CD4-positive, alpha-beta T cell (primary cell): ENCODE measurements around the gene RIMS3. TPM values are rescaled to one million over a fixed set of nuclear protein-coding genes. Genes with fewer than 3 reads are reported as not detected.

Experiments used
- ATAC-seq: fragments of 200-7000 bp; cut with Tn5 transposase; one replicate; pipeline ENCODE4 v1.10.0; 2022; ENCODE audit warnings: mild to moderate bottlenecking; ENCODE audit not compliant: poor library complexity
- CTCF ChIA-PET: fragments of 350-600 bp; sonication (Branson Sonifier 250); formaldehyde crosslinking; loops from one replicate; lab custom pipeline; 2021; ENCODE audit warnings: antibody characterized with exemption, inconsistent platforms; lab: Charles Lee
- POLR2A ChIA-PET: fragments of 350-600 bp; sonication (Branson Sonifier 250); formaldehyde crosslinking; loops from one replicate; lab custom pipeline; 2021; ENCODE audit warnings: antibody characterized with exemption, inconsistent platforms; lab: Charles Lee
- DNase-seq, 14 experiments: peaks; one replicate each; pipeline ENCODE4 v3.0.0-alpha.2; 2013 to 2020; ENCODE audit warnings: mixed read lengths in 2 of 14
- H3K27ac ChIP-seq, 2 donors: one replicate each; pipeline versions ENCODE4 v1.5.1 to v1.7.0; 2013; ENCODE audit warnings: low read length in 2 of 2, low read depth in 1 of 2, mild to moderate bottlenecking in 1 of 2
- H3K27me3 ChIP-seq, 2 experiments: 1 replicate in 1 of 2; 2 replicates in 1 of 2; pipeline versions ENCODE4 v1.6.1 to v1.7.0; 2013; ENCODE audit warnings: low read length in 2 of 2, control low read depth in 1 of 2, mild to moderate bottlenecking in 1 of 2, moderate library complexity in 1 of 2; ENCODE audit not compliant: insufficient read depth in 2 of 2, control insufficient read depth in 1 of 2
- H3K36me3 ChIP-seq: one replicate; pipeline ENCODE4 v1.6.1; 2013; ENCODE audit warnings: low read length, control low read depth; ENCODE audit not compliant: insufficient read depth
- H3K4me1 ChIP-seq: one replicate; pipeline ENCODE4 v1.6.1; 2013; ENCODE audit warnings: low read length, control low read depth; ENCODE audit not compliant: insufficient read depth
- H3K4me3 ChIP-seq: one replicate; pipeline ENCODE4 v1.5.1; 2013; ENCODE audit warnings: mild to moderate bottlenecking, low read length, moderate library complexity
- H3K9me3 ChIP-seq, 2 experiments: 1 replicate in 1 of 2; 2 replicates in 1 of 2; pipeline versions ENCODE4 v1.6.1 to v1.7.0; 2013; ENCODE audit warnings: low read length in 2 of 2, mild to moderate bottlenecking in 2 of 2, control low read depth in 1 of 2, moderate library complexity in 1 of 2; ENCODE audit not compliant: control insufficient read depth in 1 of 2, insufficient read depth in 1 of 2
- H3K27ac Mint-ChIP-seq: one replicate; pipeline ENCODE4 v1.8.0; 2020; ENCODE audit warnings: mixed read lengths
- H3K27me3 Mint-ChIP-seq: one replicate; pipeline ENCODE4 v1.8.0; 2021; ENCODE audit warnings: mixed read lengths
- H3K36me3 Mint-ChIP-seq: one replicate; pipeline ENCODE4 v1.8.0; 2021; ENCODE audit warnings: low read depth, mixed read lengths
- H3K4me1 Mint-ChIP-seq: one replicate; pipeline ENCODE4 v1.8.0; 2021; ENCODE audit warnings: low read depth, mixed read lengths
- H3K4me3 Mint-ChIP-seq: one replicate; pipeline ENCODE4 v1.8.0; 2020; ENCODE audit warnings: mild to moderate bottlenecking, mixed read lengths
- H3K9me3 Mint-ChIP-seq: one replicate; pipeline ENCODE4 v1.8.0; 2020; ENCODE audit warnings: mixed read lengths
- intact Hi-C, 2 experiments: fragments of 100-400 bp; cut with DNase I in 1 of 2; cut with micrococcal nuclease in 1 of 2; formaldehyde crosslinking; loops; one replicate each; pipeline versions ENCODE4 v1.15.1 to v1.9.0; 2023 to 2025; cut with DNase I, micrococcal nuclease
- total RNA-seq, 174 experiments: library from RNA in 2 of 174; stranded (reverse) in 2 of 174; gene quantifications; one replicate each; pipeline ENCODE4 v1.2.3 and lab custom pipeline; 2021 to 2026
- TF ChIP-seq, protein P1 (sequence below): fragments of 200-600 bp; IDR thresholded peaks from one replicate; pipeline ENCODE4 v1.8.0; 2022; ENCODE audit warnings: antibody characterized with exemption, mild to moderate bottlenecking

Gene RIMS3
- total RNA-seq, 2 experiments from 2014 or later: 0.99 to 1.1 TPM

DNA sequence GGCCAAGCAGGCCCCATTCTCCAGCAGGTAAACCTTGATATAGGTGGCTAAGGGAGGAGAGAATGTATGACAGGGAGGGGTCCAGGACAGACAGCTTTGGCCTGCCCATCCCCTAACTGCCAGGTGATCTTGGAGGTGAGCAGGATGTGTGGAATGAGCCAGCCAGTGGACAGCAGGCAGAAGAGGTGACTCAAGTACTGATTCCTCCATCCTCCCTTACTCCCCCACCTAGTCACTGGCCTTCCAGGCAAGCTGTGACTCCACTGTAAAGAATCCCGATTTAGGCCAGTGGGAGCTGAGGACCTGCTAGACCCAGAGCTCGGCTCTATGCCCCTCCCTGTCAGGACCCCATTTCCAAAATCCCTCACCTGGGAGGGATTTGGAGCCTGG is 36.6 kb downstream of the RIMS3 start:
- peak overlapping the region; percentile 41 for H3K27ac Mint-ChIP-seq
- no peak overlapping the region for H3K27ac ChIP-seq
- POLR2A ChIA-PET: no interaction called here
- H3K36me3 Mint-ChIP-seq: no peaks in the 10 kb centered on the region
- H3K4me3 ChIP-seq: no peak overlapping the region
- peaks cover 28% of the 10 kb centered on the region for H3K4me1 ChIP-seq
- H3K36me3 ChIP-seq: no peaks in the 10 kb centered on the region
- TF ChIP-seq, protein P1, sequence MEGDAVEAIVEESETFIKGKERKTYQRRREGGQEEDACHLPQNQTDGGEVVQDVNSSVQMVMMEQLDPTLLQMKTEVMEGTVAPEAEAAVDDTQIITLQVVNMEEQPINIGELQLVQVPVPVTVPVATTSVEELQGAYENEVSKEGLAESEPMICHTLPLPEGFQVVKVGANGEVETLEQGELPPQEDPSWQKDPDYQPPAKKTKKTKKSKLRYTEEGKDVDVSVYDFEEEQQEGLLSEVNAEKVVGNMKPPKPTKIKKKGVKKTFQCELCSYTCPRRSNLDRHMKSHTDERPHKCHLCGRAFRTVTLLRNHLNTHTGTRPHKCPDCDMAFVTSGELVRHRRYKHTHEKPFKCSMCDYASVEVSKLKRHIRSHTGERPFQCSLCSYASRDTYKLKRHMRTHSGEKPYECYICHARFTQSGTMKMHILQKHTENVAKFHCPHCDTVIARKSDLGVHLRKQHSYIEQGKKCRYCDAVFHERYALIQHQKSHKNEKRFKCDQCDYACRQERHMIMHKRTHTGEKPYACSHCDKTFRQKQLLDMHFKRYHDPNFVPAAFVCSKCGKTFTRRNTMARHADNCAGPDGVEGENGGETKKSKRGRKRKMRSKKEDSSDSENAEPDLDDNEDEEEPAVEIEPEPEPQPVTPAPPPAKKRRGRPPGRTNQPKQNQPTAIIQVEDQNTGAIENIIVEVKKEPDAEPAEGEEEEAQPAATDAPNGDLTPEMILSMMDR: no peak
- no peaks in the 10 kb centered on the region for H3K27me3 ChIP-seq
- H3K9me3 ChIP-seq: peaks cover 0 to 3% of the 10 kb centered on the region in 2 experiments
- DNase-seq: no peak
- no peaks in the 10 kb centered on the region for H3K27me3 Mint-ChIP-seq
- no peaks in the 10 kb centered on the region for H3K9me3 Mint-ChIP-seq
- H3K4me3 Mint-ChIP-seq: no peak overlapping the region
- intact Hi-C loops: no loop called here
- ATAC-seq: no peak
- H3K4me1 Mint-ChIP-seq: peaks cover 17% of the 10 kb centered on the region
- CTCF ChIA-PET: no interaction called here

DNA sequence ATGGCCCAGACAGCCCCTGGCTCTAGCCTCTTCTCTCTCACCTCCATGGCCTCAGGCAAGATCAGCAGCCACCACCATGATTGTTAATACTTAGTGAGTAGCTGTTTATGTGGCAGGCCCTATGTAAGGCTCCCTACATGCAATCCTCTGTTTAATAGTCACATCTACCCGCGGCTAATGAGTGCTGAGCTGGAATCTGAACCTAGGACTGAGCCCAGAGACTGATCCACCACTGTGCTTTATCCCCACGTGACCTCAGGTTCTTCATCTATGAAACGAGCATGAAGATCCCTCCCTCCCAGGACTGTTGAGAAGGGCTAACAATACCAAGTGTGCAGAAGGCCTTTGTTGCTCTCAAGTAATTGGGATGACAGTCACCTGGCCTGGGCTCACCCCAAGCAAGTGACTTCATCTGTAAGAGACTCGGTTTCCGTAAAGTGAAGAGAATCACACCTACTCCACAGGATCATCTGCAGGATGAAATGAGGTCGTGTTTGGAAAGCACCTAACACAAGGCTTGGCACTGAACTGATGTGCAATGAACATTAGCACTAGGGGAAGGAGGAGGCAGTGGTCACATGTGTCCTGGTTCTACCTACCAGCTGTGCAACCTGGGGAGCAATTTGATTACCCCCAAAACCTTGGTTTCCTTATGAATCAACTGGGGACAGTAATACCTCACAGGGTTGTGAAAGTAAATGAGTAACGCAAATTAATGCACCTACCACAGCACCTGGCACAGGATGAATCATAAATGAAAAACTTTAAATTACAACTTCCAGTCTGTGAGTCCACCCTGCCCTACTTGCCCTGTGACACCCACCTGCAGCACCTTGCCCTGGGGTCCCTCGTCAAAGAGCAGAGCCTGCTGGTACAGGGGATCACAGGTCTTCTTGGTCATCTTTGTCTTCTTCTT is 37.2 kb downstream of the RIMS3 start:
- Mint-ChIP-seq H3K27me3 (no peaks in the 10 kb centered on the region), H3K27ac (no peak overlapping the region), H3K36me3 (no peaks in the 10 kb centered on the region), H3K4me3 (no peak overlapping the region), H3K4me1 (peaks cover 17% of the 10 kb centered on the region), H3K9me3 (no peaks in the 10 kb centered on the region)
- Histone ChIP-seq H3K36me3 (no peaks in the 10 kb centered on the region), H3K4me1 (peaks cover 28% of the 10 kb centered on the region), H3K4me3 (no peak overlapping the region), H3K27ac (no peak overlapping the region), H3K27me3 (no peaks in the 10 kb centered on the region), H3K9me3 (peaks cover 0 to 3% of the 10 kb centered on the region in 2 experiments)
- TF ChIP-seq, protein P1: no peak
- POLR2A ChIA-PET: no interaction called here
- DNase-seq (peak in 4 of 14 experiments; percentile 7 to 32 (median 20)), ATAC-seq (no peak)
- intact Hi-C loops: no loop called here
- CTCF ChIA-PET: no interaction called here

DNA sequence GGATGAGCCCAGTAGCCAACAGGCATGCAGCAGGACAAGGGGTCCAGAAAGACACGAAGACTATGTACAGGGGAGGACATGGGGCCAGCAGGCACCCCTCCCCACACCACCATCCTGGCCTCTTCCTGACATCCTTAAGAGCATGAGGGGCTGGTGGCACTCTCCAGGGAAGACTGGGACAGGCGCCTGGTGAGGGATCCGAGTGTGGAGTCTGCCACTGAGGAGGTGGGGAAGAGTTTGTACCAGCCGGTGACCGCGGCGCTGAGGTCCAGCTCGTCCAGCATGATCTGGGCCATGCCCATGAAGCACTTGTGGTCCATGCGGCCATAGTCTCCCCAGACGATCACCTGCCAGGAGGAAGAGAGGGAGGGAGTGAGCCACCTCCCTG is 39.1 kb downstream of the RIMS3 start:
- H3K36me3 ChIP-seq: no peaks in the 10 kb centered on the region
- no peaks in the 10 kb centered on the region for H3K27me3 ChIP-seq
- H3K9me3 ChIP-seq: peaks cover 0 to 3% of the 10 kb centered on the region in 2 experiments
- ATAC-seq (no peak), DNase-seq (no peak)
- TF ChIP-seq, protein P1: no peak
- H3K27ac Mint-ChIP-seq: no peak overlapping the region
- H3K9me3 Mint-ChIP-seq: no peaks in the 10 kb centered on the region
- intact Hi-C loops: no loop called here
- no peak overlapping the region for H3K4me3 ChIP-seq
- H3K4me1 Mint-ChIP-seq: peaks cover 17% of the 10 kb centered on the region
- H3K4me1 ChIP-seq: peaks cover 28% of the 10 kb centered on the region
- no peak overlapping the region for H3K4me3 Mint-ChIP-seq
- POLR2A ChIA-PET: no interaction called here
- H3K36me3 Mint-ChIP-seq: no peaks in the 10 kb centered on the region
- no peaks in the 10 kb centered on the region for H3K27me3 Mint-ChIP-seq
- no peak overlapping the region for H3K27ac ChIP-seq
- CTCF ChIA-PET: no interaction called here
